Thoracic aorta endothelial cell (primary cell): Measurements from ENCODE around the gene EVI5. TPM values are rescaled to one million over a fixed set of nuclear protein-coding genes. Genes with fewer than 3 reads are reported as not detected.

Experiments used
- small RNA-seq: library from RNA; depleted of rRNA; stranded (forward); fragments of <200 nt; gene quantifications from one replicate; pipeline ENCODE3, GENCODE V24; 2012
- total RNA-seq: library from RNA; depleted of rRNA; stranded (reverse); fragments of >200 nt; gene quantifications from 2 replicates; pipeline ENCODE4 v1.2.3, GENCODE V29; 2012

The EVI5 gene
- 51.5 and 64.2 TPM in 2 replicates for total RNA-seq

DNA sequence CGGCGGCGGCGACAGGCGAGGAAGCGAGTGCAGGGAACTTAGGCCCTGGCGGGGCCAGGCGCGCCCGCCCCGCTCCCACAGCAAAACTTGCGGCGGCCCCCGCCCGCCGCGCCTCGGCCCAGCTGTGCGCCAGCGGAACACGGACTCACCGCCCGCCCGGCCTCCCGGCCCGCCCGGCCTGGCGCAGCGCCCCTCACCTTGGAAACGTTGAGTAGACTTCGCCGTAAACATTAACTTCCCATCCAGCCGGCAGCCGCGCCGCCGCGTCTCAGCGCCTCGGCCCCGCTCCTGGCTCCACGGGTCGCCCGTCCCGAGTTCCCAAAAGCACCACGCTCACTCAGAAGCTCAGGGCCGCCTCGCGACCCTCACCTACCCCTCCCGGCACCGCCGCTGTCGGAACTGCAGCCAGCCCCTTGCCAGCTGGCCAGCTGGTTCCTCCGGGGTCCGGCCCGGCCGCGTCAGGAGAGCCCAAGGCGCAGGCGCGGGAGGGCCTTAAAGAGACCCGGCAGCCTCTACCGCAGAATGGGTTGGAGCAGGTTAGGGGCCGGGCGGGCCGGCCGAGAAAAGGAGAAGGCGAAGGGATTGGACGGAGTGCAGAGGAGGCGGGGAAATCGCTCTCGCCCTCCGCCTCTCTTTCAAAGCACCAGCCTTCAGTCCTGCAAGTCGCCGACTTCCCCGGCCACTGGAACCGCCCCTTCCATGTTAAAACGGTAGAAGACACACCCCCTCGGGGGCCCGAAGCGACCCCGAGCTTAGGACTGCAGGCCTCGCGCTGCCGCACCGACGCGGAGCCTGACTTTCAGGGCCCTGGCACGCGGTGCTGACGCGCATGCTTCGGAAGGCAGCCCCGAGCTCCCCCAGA is at the start of gene EVI5:
TSS of gene EVI5 (minus strand) at position 470 of the 862 bp plus-strand sequence. CDS start 48,562 bp downstream, outside the sequence.

DNA sequence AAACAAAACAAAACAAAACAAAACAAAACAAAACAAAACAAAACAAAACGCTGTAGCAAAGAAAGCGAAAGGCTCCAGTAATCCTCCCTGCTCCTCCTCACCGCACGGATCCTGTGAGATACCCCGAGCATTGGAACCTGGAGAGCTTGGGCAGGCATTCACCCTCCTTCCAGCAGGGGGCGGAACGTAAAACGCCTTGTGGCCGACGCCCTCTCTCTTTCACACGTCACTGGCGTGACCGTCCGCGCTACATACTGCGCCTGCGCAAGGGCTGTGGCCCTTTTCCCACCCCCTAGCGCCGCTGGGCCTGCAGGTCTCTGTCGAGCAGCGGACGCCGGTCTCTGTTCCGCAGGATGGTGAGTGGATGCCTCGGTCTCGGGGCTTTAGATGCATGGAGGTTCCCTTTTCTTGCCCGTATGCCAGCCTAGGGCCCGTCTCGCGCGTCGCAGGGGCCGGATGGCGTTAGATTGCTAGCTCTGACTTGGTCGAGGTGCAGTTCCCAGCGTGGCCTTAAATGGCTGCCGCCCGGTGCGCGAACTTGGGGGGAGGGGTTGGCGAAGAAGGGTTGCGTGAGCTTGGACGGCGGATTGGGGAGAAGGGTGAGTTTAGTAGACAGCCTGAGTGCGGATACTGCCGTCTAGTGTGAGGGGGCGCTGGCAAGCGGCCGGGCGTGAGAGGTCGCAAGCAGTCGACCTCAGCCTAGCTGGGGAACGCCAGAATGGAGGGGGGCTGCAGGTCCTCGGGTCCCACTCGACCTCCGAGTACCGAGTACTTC is 47.0 kb upstream of the EVI5 start, which contains the start of gene RPL5:
TSS of gene RPL5 (plus strand) at position 279 of the 775 bp plus-strand sequence. CDS start at position 354, 75 bp downstream.

DNA sequence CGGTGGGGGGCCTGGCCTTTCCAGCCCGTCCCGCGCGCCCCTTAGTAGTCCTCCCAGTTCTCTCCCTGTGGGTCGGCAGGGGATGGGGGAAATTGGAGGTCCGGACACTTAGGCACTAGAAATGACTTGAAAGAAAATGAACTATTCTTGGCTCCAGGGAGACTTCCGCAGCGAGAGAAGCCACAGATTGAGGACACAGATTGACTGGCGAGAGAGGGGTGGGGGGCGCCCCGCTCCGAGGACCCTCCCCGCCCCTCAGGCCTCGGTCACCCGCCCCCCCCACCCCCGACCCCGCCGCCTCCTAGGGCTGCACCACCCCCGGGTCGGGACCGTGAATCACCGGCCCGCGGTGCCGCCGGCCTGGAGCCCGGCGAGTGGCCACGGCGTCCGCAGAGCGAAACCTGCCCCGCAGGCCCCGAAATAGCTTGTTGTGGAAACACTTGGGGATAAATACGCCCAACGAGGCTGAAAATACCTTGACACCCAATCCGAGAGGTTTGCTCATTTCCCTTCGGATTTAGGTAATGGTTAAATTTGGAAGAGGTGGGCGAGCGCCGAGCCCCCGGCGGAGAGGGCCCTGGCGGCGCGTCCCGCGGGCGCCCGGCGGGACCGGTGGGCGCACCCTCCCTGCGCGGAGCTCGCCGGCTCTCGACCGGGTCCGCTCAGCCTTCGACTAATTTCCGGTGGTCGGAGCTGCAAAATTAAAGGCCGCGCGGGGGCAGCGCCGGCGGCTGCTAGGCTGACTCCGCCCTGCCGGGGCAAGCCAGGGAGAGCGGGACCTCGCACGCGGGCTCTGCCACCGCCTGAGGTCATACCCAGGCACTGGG is 298.4 kb downstream of the EVI5 start, which contains the start of gene GFI1:
TSS of gene GFI1 (minus strand) at position 675 of the 827 bp plus-strand sequence. CDS start 3,438 bp downstream, outside the sequence.

Small RNA genes within 50 kb of the gene (small RNA-seq; reads per million reads assigned to genes)
- not detected for gene AC104332.2
- gene RNU4-59P: 0.42 reads per million

Other genes with a start within 250 kb of the EVI5 start
- gene RPL5, start 46.9 kb upstream of the EVI5 start, total RNA-seq: 1,489 and 1,517 TPM in 2 replicates
- gene DIPK1A, start 176.4 kb upstream of the EVI5 start, total RNA-seq: 1.1 and 1.4 TPM in 2 replicates